IMR-90 (cell line): ENCODE data around the gene KIF16B. TPM values are rescaled to one million over a fixed set of nuclear protein-coding genes. Genes with fewer than 3 reads are reported as not detected.

Experiments
- ATAC-seq: fragments of 200-7000 bp; cut with Tn5 transposase; 2 replicates; pipeline ENCODE4 v1.9.1; 2020; ENCODE audit warnings: low read depth, mild to moderate bottlenecking, moderate library complexity
- BruUV-seq: library from RNA; stranded (reverse); fragments of 400-500 nt; replicated peaks from 2 replicates; lab custom pipeline; 2021; lab: Mats Ljungman, UMichigan
- CTCF ChIA-PET: fragments of 300-600 bp; formaldehyde crosslinking; extraction: SDS; loops from one replicate; lab custom pipeline; 2021; ENCODE audit warnings: antibody characterized with exemption; lab: Yijun Ruan, JAX
- POLR2A ChIA-PET: fragments of 300-600 bp; sonication (Branson Sonifier 250); formaldehyde crosslinking; loops from one replicate; lab custom pipeline; 2022; ENCODE audit warnings: antibody characterized with exemption; ENCODE audit not compliant: unreplicated experiment; lab: Charles Lee
- DNase-seq: peaks from one replicate; pipeline ENCODE4 v3.0.0; 2013
- H2AFZ ChIP-seq: replicated peaks from 2 replicates; pipeline ENCODE3; 2013; ENCODE audit warnings: low read length, mild to moderate bottlenecking; ENCODE audit not compliant: poor library complexity
- H2AK5ac ChIP-seq: 2 replicates; pipeline ENCODE4 v1.6.1; 2013; ENCODE audit warnings: low read depth, low read length, inconsistent platforms
- H2AK9ac ChIP-seq: replicated peaks from 2 replicates; pipeline ENCODE3; 2013; ENCODE audit warnings: mild to moderate bottlenecking, low read depth, low read length, moderate library complexity; ENCODE audit not compliant: poor library complexity
- H2BK120ac ChIP-seq: 2 replicates; pipeline ENCODE4 v1.6.1; 2013; ENCODE audit warnings: low read depth, low read length, inconsistent platforms
- H2BK15ac ChIP-seq: 3 replicates; pipeline ENCODE4 v1.6.1; 2013; ENCODE audit warnings: low read depth, low read length, inconsistent platforms
- H2BK20ac ChIP-seq: 2 replicates; pipeline ENCODE4 v1.6.1; 2013; ENCODE audit warnings: low read depth, mild to moderate bottlenecking, inconsistent platforms, low read length, moderate library complexity
- H2BK5ac ChIP-seq: 2 replicates; pipeline ENCODE4 v1.6.1; 2013; ENCODE audit warnings: mild to moderate bottlenecking, low read depth, low read length, inconsistent platforms; ENCODE audit not compliant: poor library complexity, severe bottlenecking
- H3K14ac ChIP-seq: replicated peaks from 2 replicates; pipeline ENCODE4 v1.6.1; 2013; ENCODE audit warnings: low read depth, low read length, inconsistent platforms
- H3K18ac ChIP-seq: 2 replicates; pipeline ENCODE4 v1.6.1; 2013; ENCODE audit warnings: low read depth, low read length, control low read depth
- H3K23ac ChIP-seq: 2 replicates; pipeline ENCODE4 v1.6.1; 2013; ENCODE audit warnings: low read depth, low read length, inconsistent platforms
- H3K27ac ChIP-seq: 2 replicates; pipeline ENCODE4 v1.5.1; 2013; ENCODE audit warnings: mild to moderate bottlenecking, control low read depth, low read length; ENCODE audit not compliant: insufficient read depth
- H3K27me3 ChIP-seq: 2 replicates; pipeline ENCODE4 v1.6.1; 2013; ENCODE audit warnings: low read length; ENCODE audit not compliant: control insufficient read depth, insufficient read depth
- H3K36me3 ChIP-seq: 2 replicates; pipeline ENCODE4 v1.6.1; 2013; ENCODE audit warnings: low read length, mixed read lengths; ENCODE audit not compliant: control insufficient read depth, insufficient read depth
- H3K4ac ChIP-seq: 2 replicates; pipeline ENCODE4 v1.6.1; 2013; ENCODE audit warnings: low read depth, low read length, inconsistent platforms
- H3K4me1 ChIP-seq: 2 replicates; pipeline ENCODE4 v1.6.1; 2013; ENCODE audit warnings: low read length, mixed read lengths; ENCODE audit not compliant: control insufficient read depth, insufficient read depth
- H3K4me2 ChIP-seq: 2 replicates; pipeline ENCODE4 v1.6.1; 2013; ENCODE audit warnings: low read depth, mild to moderate bottlenecking, control low read depth, low read length, moderate library complexity
- H3K4me3 ChIP-seq: 2 replicates; pipeline ENCODE4 v1.5.1; 2013; ENCODE audit warnings: low read depth, mild to moderate bottlenecking, control low read depth, low read length, moderate library complexity; ENCODE audit not compliant: insufficient read depth
- H3K56ac ChIP-seq: 2 replicates; pipeline ENCODE4 v1.6.1; 2013; ENCODE audit warnings: low read length, inconsistent platforms; ENCODE audit not compliant: insufficient read depth; ENCODE audit errors: extremely low read depth
- H3K79me1 ChIP-seq, 2 experiments: 2 replicates each; pipeline ENCODE4 v1.6.1; 2013; ENCODE audit warnings: low read length in 2 of 2, inconsistent platforms in 1 of 2, low read depth in 1 of 2
- H3K9ac ChIP-seq: 2 replicates; pipeline ENCODE4 v1.6.1; 2013; ENCODE audit warnings: low read depth, low read length, control low read depth
- H3K9me1 ChIP-seq: 2 replicates; pipeline ENCODE4 v1.6.1; 2013; ENCODE audit warnings: low read length, inconsistent platforms; ENCODE audit not compliant: insufficient read depth
- H3K9me3 ChIP-seq: 2 replicates; pipeline ENCODE4 v1.6.1; 2013; ENCODE audit warnings: low read length; ENCODE audit not compliant: control insufficient read depth, insufficient read depth
- H4K20me1 ChIP-seq: 2 replicates; pipeline ENCODE4 v1.6.1; 2013; ENCODE audit warnings: low read length, inconsistent platforms; ENCODE audit not compliant: insufficient read depth
- H4K5ac ChIP-seq: 2 replicates; pipeline ENCODE4 v1.6.1; 2013; ENCODE audit warnings: mild to moderate bottlenecking, low read depth, low read length, control low read depth
- H4K8ac ChIP-seq, 2 experiments: 2 replicates each; pipeline ENCODE4 v1.6.1; 2013; ENCODE audit warnings: low read depth in 2 of 2, low read length in 2 of 2, control low read depth in 1 of 2, inconsistent platforms in 1 of 2
- H4K91ac ChIP-seq: 2 replicates; pipeline ENCODE4 v1.6.1; 2013; ENCODE audit warnings: low read depth, low read length, inconsistent platforms; ENCODE audit not compliant: insufficient read depth
- CEBPB ChIP-seq: IDR thresholded peaks from 2 replicates; pipeline ENCODE4 v1.6.1; 2012; ENCODE audit warnings: low read depth, low read length, improper control_type of control experiment
- MAZ ChIP-seq: IDR thresholded peaks from 2 replicates; pipeline ENCODE4 v1.6.1; 2012; ENCODE audit warnings: low read depth, mild to moderate bottlenecking, low read length, improper control_type of control experiment, moderate library complexity, borderline replicate concordance
- RFX5 ChIP-seq: IDR thresholded peaks from 2 replicates; pipeline ENCODE4 v1.8.0; 2012; ENCODE audit warnings: low read depth, mild to moderate bottlenecking, low read length, moderate library complexity
- SMC3 ChIP-seq: fragments of 150-350 bp; IDR thresholded peaks from 2 replicates; pipeline ENCODE4 v1.6.1; 2016; ENCODE audit warnings: low read depth, mild to moderate bottlenecking, antibody characterized with exemption, low read length, moderate library complexity
- WGBS, 2 experiments: methylation state at CpG; one replicate each; pipeline versions ENCODE4 v1.1.5 to v1.1.7; 2013; ENCODE audit warnings: missing lambda C conversion rate in 2 of 2; ENCODE audit not compliant: insufficient read length in 1 of 2; ENCODE audit errors: extremely low coverage in 2 of 2; 5-methylcytosine and 5-hydroxymethylcytosine counted together
- dilution Hi-C: fragments of 300-500 bp; cut with HindIII; formaldehyde crosslinking; loops from one replicate; pipeline ENCODE4 v1.14.3; 2018; ENCODE audit warnings: low sequenced_read_pairs; ENCODE audit not compliant: unreplicated experiment
- in situ Hi-C: fragments of 300-500 bp; cut with MboI; formaldehyde crosslinking; loops from 3 replicates; pipeline ENCODE4 v1.14.3; 2019; ENCODE audit warnings: low sequenced_read_pairs, inconsistent platforms, mixed read lengths
- intact Hi-C: fragments of 100-400 bp; cut with micrococcal nuclease; formaldehyde crosslinking; loops from 2 replicates; pipeline ENCODE4 v1.10.0; 2022
- polyA plus RNA-seq, 3 experiments: library from polyadenylated mRNA; depleted of rRNA; stranded (reverse); fragments of >200 nt; gene quantifications; 2 replicates each; pipeline ENCODE4 v1.2.3, GENCODE V29; 2012; ENCODE audit warnings: low replicate concordance in 1 of 3
- total RNA-seq: library from RNA; depleted of rRNA; stranded (reverse); fragments of >200 nt; gene quantifications from 2 replicates; pipeline ENCODE4 v1.2.3, GENCODE V29; 2012

Gene KIF16B
- total and polyA plus RNA-seq, 2 of the 4 experiments (the other 2 are of a cell fraction) = 4.7 to 10.0 TPM

GRCh38 chr20:16271450-16271849 lies 301.8 kb downstream of the KIF16B start:
- no TSS peak for BruUV-seq
- DNase-seq (no peak), ATAC-seq (no peak)
- intact Hi-C loops = no loop called here
- Histone ChIP-seq H4K20me1 (no peaks in the 10 kb centered on the region), H3K14ac (no peak overlapping the region), H3K4me1 (no peaks in the 10 kb centered on the region), H3K9ac (no peak overlapping the region), H3K9me3 (no peaks in the 10 kb centered on the region), H3K79me1 (no peaks in the 10 kb centered on the region), H3K56ac (no peak overlapping the region), H4K91ac (no peak overlapping the region), H2BK20ac (no peak overlapping the region), H3K18ac (no peak overlapping the region), H3K9me1 (no peaks in the 10 kb centered on the region), H3K23ac (no peak overlapping the region), H2AK9ac (no peak overlapping the region), H3K27me3 (no peaks in the 10 kb centered on the region), H2BK15ac (no peak overlapping the region), H3K36me3 (peaks cover 5% of the 10 kb centered on the region; the same call in 1 of the 2 replicates), H3K27ac (no peak overlapping the region), H3K4me2 (no peak overlapping the region), H3K4me3 (no peak overlapping the region), H2AK5ac (no peak overlapping the region), H2AFZ (no peak overlapping the region), H2BK5ac (no peak overlapping the region), H3K4ac (no peak overlapping the region), H4K5ac (no peak overlapping the region), H2BK120ac (no peak overlapping the region), H4K8ac (no peak overlapping the region)
- dilution Hi-C loops = no loop called here
- CTCF ChIA-PET = no interaction called here
- TF ChIP-seq CEBPB = no peak
- TF ChIP-seq MAZ = no peak
- TF ChIP-seq SMC3 = no peak
- no peak for TF ChIP-seq RFX5
- POLR2A ChIA-PET = no interaction called here
- in situ Hi-C loops = no loop called here
- no CpG with 5 or more reads among the region's 1 CpG for WGBS, 2 experiments
